ENCODE measurements around the gene AMIGO2. TPM values are rescaled to one million over a fixed set of nuclear protein-coding genes. Genes with fewer than 3 reads are reported as not detected.

The AMIGO2 gene
- total RNA-seq, 1 donor, result 8.0 TPM

- Histone ChIP-seq H3K27ac (ENCODE audit: low read depth, low read length) (no peak overlapping the region), H3K27me3 (ENCODE audit: insufficient read depth, low read length) (no peaks in the 10 kb centered on the region), H3K4me3 (ENCODE audit: insufficient read depth, low read length) (no peak overlapping the region), H3K9me3 (ENCODE audit: low read depth, low read length) (no peaks in the 10 kb centered on the region), H3K36me3 (ENCODE audit: insufficient read depth, low read length) (no peaks in the 10 kb centered on the region), H3K4me1 (ENCODE audit: insufficient read depth, low read length) (peaks cover 5% of the 10 kb centered on the region), H3K4me2 (ENCODE audit: insufficient read depth, low read length) (no peak overlapping the region), H4K20me1 (ENCODE audit: insufficient read depth, low read length) (no peaks in the 10 kb centered on the region), H3K79me2 (ENCODE audit: insufficient read depth, low read length) (peaks cover 5% of the 10 kb centered on the region), H2AFZ (ENCODE audit: low read length) (no peak overlapping the region)
- TF ChIP-seq CTCF (IDR thresholded peaks at IDR 0.05; ENCODE audit: extremely low read depth, low read depth, low read length), result peak; percentile 52
- DNase-seq (ENCODE audit: insufficient read length, low spot score, missing footprints), result peak; percentile 11
Measured at GRCh38 chr12:47071241-47071852, 8.4 kb downstream of the AMIGO2 start.

- no peak overlapping the region for H3K4me2 ChIP-seq (ENCODE audit: insufficient read depth, low read length)
- no peaks in the 10 kb centered on the region for H3K36me3 ChIP-seq (ENCODE audit: insufficient read depth, low read length)
- H3K27me3 ChIP-seq (ENCODE audit: insufficient read depth, low read length), result no peaks in the 10 kb centered on the region
- peaks cover 5% of the 10 kb centered on the region for H3K4me1 ChIP-seq (ENCODE audit: insufficient read depth, low read length)
- H2AFZ ChIP-seq (ENCODE audit: low read length), result no peak overlapping the region
- H4K20me1 ChIP-seq (ENCODE audit: insufficient read depth, low read length), result no peaks in the 10 kb centered on the region
- TF ChIP-seq CTCF (IDR thresholded peaks at IDR 0.05; ENCODE audit: extremely low read depth, low read depth, low read length), result no peak
- no peak overlapping the region for H3K4me3 ChIP-seq (ENCODE audit: insufficient read depth, low read length)
- H3K9me3 ChIP-seq (ENCODE audit: low read depth, low read length), result no peaks in the 10 kb centered on the region
- no peak for DNase-seq (ENCODE audit: insufficient read length, low spot score, missing footprints)
- no peak overlapping the region for H3K27ac ChIP-seq (ENCODE audit: low read depth, low read length)
- H3K79me2 ChIP-seq (ENCODE audit: insufficient read depth, low read length), result no peaks in the 10 kb centered on the region
Measured at GRCh38 chr12:47070310-47070709, 9.4 kb downstream of the AMIGO2 start.

- DNase-seq (ENCODE audit: insufficient read length, low spot score, missing footprints), result peak; percentile 49
- H3K4me2 ChIP-seq (ENCODE audit: insufficient read depth, low read length), result no peak overlapping the region
- H3K36me3 ChIP-seq (ENCODE audit: insufficient read depth, low read length), result no peaks in the 10 kb centered on the region
- no peak overlapping the region for H3K27ac ChIP-seq (ENCODE audit: low read depth, low read length)
- H3K27me3 ChIP-seq (ENCODE audit: insufficient read depth, low read length), result no peaks in the 10 kb centered on the region
- H2AFZ ChIP-seq (ENCODE audit: low read length), result no peak overlapping the region
- no peaks in the 10 kb centered on the region for H3K79me2 ChIP-seq (ENCODE audit: insufficient read depth, low read length)
- H4K20me1 ChIP-seq (ENCODE audit: insufficient read depth, low read length), result no peaks in the 10 kb centered on the region
- no peak for TF ChIP-seq CTCF (IDR thresholded peaks at IDR 0.05; ENCODE audit: extremely low read depth, low read depth, low read length)
- H3K4me1 ChIP-seq (ENCODE audit: insufficient read depth, low read length), result peaks cover 5% of the 10 kb centered on the region
- no peak overlapping the region for H3K4me3 ChIP-seq (ENCODE audit: insufficient read depth, low read length)
- H3K9me3 ChIP-seq (ENCODE audit: low read depth, low read length), result no peaks in the 10 kb centered on the region
Measured at GRCh38 chr12:47068539-47068938, 11.2 kb downstream of the AMIGO2 start.

- H3K9me3 ChIP-seq (ENCODE audit: low read depth, low read length), result no peaks in the 10 kb centered on the region
- no peak overlapping the region for H3K27ac ChIP-seq (ENCODE audit: low read depth, low read length)
- H3K36me3 ChIP-seq (ENCODE audit: insufficient read depth, low read length), result no peaks in the 10 kb centered on the region
Measured at GRCh38 chr12:47067771-47068431, 11.9 kb downstream of the AMIGO2 start.

More at GRCh38 chr12:47067771-47068431, 11.9 kb downstream of the AMIGO2 start:
- no peak for DNase-seq (ENCODE audit: insufficient read length, low spot score, missing footprints)
- Histone ChIP-seq H4K20me1 (ENCODE audit: insufficient read depth, low read length) (no peaks in the 10 kb centered on the region), H3K79me2 (ENCODE audit: insufficient read depth, low read length) (no peaks in the 10 kb centered on the region), H3K4me1 (ENCODE audit: insufficient read depth, low read length) (peaks cover 5% of the 10 kb centered on the region), H3K4me3 (ENCODE audit: insufficient read depth, low read length) (no peak overlapping the region), H3K27me3 (ENCODE audit: insufficient read depth, low read length) (no peaks in the 10 kb centered on the region), H2AFZ (ENCODE audit: low read length) (no peak overlapping the region), H3K4me2 (ENCODE audit: insufficient read depth, low read length) (no peak overlapping the region)
- no peak for TF ChIP-seq CTCF (IDR thresholded peaks at IDR 0.05; ENCODE audit: extremely low read depth, low read depth, low read length)

Data from osteoblast (primary cell).